Measurements from ENCODE around the gene MSMP. TPM values are rescaled to one million over a fixed set of nuclear protein-coding genes. Genes with fewer than 3 reads are reported as not detected.

Gene MSMP
- total and polyA plus RNA-seq, 4 donors, result 2.0 TPM; not detected in 2

DNA sequence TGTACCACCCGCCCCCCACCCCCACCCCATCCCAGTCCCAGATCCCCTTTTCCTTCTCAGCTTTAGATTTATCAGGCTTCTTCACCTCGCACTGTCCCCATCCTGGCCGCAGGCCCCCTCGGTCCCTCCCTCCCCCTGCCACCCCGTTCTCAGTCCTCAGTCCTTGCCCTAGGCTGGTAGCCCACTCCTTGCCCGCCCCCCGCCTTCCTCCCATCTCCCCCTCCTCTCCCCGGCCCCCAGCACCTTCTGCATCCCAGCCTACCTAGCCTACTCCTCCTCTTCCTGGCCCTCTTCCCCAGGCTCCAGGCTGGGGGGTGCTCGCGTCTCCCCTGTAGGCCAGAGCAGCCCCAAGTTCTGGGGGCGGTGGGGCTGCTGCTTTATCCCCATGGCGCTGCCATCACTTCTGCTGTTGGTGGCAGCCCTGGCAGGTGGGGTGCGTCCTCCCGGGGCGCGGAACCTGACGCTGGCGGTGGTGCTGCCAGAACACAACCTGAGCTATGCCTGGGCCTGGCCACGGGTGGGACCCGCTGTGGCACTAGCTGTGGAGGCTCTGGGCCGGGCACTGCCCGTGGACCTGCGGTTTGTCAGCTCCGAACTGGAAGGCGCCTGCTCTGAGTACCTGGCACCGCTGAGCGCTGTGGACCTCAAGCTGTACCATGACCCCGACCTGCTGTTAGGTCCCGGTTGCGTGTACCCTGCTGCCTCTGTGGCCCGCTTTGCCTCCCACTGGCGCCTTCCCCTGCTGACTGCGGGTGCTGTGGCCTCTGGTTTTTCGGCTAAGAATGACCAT, 38.1 kb upstream of the MSMP start:
- H3K4me1 ChIP-seq (ENCODE audit: control insufficient read depth in 1 of 2, insufficient read depth in 2 of 2, low read length in 2 of 2), result no peaks in the 10 kb centered on the region

DNA sequence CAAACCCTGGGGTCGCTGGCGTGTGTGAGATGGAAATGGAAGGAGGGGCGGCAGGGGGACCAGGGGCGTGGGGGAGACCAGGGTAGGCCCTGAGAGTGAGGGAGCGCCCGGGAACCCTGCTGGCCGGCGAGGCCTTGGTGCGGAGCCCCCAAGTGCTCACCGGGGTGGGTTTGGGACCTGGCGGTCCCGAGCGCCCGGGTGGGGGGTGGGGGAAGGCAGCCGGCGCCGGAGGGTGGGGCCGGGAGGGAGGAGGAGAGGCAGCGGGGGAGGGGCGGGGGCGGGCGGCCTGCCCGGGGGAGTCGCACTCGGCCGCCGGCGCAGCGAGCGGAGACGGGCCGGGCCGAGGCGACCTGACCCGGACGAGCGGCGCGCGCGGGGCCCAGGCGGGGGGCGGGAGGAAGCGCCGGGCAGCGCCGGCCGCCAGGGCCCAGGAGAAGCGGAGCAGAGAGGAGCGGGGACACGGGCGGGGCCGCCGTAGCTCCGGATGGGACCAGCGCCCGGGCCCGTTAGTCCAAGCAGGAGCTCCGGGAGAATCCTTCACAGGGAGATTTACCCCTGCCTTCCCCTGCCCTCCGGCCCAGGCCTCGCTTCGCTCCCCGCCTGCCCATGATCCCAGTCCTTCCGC, 37.3 kb upstream of the MSMP start, which contains the start of gene NPR2:
Gene NPR2 (plus strand): TSS at position 295 of the 625 bp plus-strand sequence. CDS start 818 bp downstream, outside the sequence.
- 2 to 5% methylated on average over 39 to 64 of the region's 64 CpGs for WGBS, 2 donors
- intact Hi-C loops (cut with DNase I), result loop anchor here (5.0 to 10.0 kb wide), 3 partner anchors 36 to 233 kb away; partner anchors contain the start of genes FAM221B (in 1 of the 2) and TMEM8B (in 1 of the 2)
- peak; percentile 70 for ATAC-seq (ENCODE audit: low FRiP score)
- Histone ChIP-seq H3K27ac (ENCODE audit: low read depth in 1 of 2, low read length in 2 of 2) (peak within 1 kb of the TSS; percentile 10 to 15), H3K4me1 (ENCODE audit: control insufficient read depth in 1 of 2, insufficient read depth in 2 of 2, low read length in 2 of 2) (no peaks in the 10 kb centered on the region), H3K4me3 (ENCODE audit: low read length in 2 of 2) (peak within 1 kb of the TSS; percentile 11 to 32), H3K9me3 (ENCODE audit: control insufficient read depth, low read length) (no peaks in the 10 kb centered on the region), H3K36me3 (ENCODE audit: control insufficient read depth in 1 of 2, insufficient read depth in 2 of 2, low read length in 1 of 2) (no peaks in the 10 kb centered on the region), H3K27me3 (ENCODE audit: control insufficient read depth in 1 of 2, insufficient read depth in 2 of 2, low read length in 1 of 2) (no peaks in the 10 kb centered on the region)
- peak; percentile 56 to 81 for DNase-seq

More for the DNA sequence above, 38.1 kb upstream of the MSMP start:
- WGBS, 2 donors, result 66 to 70% methylated on average over 34 of the region's 34 CpGs
- peak in 1 of 2 donors; percentile 77 for DNase-seq
- Histone ChIP-seq H3K36me3 (ENCODE audit: control insufficient read depth in 1 of 2, insufficient read depth in 2 of 2, low read length in 1 of 2) (no peaks in the 10 kb centered on the region), H3K4me3 (ENCODE audit: low read length in 2 of 2) (peak overlapping the region; percentile 11 to 32), H3K27ac (ENCODE audit: low read depth in 1 of 2, low read length in 2 of 2) (no peak overlapping the region), H3K27me3 (ENCODE audit: control insufficient read depth in 1 of 2, insufficient read depth in 2 of 2, low read length in 1 of 2) (no peaks in the 10 kb centered on the region), H3K9me3 (ENCODE audit: control insufficient read depth, low read length) (no peaks in the 10 kb centered on the region)
- intact Hi-C loops (cut with DNase I), result loop anchor here (5.0 to 10.0 kb wide), 3 partner anchors 35 to 233 kb away; partner anchors contain the start of genes FAM221B (in 1 of the 2) and TMEM8B (in 1 of the 2)
- no peak for ATAC-seq (ENCODE audit: low FRiP score)

DNA sequence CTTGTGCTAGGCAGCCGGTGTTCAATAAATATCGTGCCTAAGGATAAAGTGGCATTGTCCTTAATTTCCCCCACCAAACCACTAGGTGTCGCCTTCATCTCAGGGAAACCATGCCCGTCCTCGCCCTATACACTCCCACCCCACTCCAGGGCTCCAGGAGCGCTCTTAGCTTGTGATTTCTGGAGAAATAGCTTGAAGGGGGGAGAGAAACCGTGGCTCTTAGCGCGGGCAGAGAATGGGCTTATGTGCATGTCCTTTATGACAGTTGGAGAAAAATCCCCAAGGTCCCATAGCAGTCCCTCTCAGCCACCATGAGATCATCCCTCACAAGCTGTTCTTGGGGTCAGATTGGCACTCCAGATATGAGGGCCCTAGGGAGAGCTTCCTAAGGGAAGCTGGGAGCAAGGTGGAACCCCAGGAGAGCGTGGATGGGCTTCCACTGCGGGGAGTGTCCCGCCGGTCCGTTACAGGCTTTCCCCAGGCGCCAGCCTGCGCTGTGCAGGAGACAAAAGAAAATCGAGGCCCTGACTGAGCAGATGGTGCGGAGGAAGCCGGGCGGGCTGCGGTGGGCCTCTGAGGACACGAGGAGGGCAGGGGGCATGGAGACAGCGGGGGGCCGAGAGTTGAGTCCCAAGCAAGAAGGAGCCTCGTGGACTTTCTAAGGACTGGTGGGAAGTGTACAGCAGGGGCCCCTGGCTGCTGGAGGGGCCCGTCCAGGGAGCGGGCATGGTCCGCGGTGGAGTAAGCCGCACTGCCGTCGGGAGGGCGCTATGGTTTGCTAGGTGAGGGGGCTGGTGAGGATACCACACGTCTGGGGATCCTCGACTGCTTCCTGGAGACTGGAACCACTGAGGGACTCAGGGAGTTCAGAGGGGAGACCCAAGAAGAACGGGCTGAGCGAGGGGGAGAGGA, 36.6 kb upstream of the MSMP start:
- Histone ChIP-seq H3K4me3 (ENCODE audit: low read length in 2 of 2) (peak overlapping the region; percentile 11 to 32), H3K9me3 (ENCODE audit: control insufficient read depth, low read length) (no peaks in the 10 kb centered on the region), H3K27me3 (ENCODE audit: control insufficient read depth in 1 of 2, insufficient read depth in 2 of 2, low read length in 1 of 2) (no peaks in the 10 kb centered on the region), H3K27ac (ENCODE audit: low read depth in 1 of 2, low read length in 2 of 2) (peak overlapping the region; percentile 10 to 15), H3K36me3 (ENCODE audit: control insufficient read depth in 1 of 2, insufficient read depth in 2 of 2, low read length in 1 of 2) (no peaks in the 10 kb centered on the region), H3K4me1 (ENCODE audit: control insufficient read depth in 1 of 2, insufficient read depth in 2 of 2, low read length in 2 of 2) (no peaks in the 10 kb centered on the region)
- ATAC-seq (ENCODE audit: low FRiP score), result peak; percentile 92
- intact Hi-C loops (cut with DNase I), result loop anchor here (1.0 to 10.0 kb wide), 4 partner anchors 37 to 234 kb away; partner anchors contain the start of genes FAM221B (in 1 of the 2) and TMEM8B (in 1 of the 2)
- WGBS, 2 donors, result 27% methylated on average over 37 of the region's 37 CpGs
- peak; percentile 79 to 82 for DNase-seq

DNA sequence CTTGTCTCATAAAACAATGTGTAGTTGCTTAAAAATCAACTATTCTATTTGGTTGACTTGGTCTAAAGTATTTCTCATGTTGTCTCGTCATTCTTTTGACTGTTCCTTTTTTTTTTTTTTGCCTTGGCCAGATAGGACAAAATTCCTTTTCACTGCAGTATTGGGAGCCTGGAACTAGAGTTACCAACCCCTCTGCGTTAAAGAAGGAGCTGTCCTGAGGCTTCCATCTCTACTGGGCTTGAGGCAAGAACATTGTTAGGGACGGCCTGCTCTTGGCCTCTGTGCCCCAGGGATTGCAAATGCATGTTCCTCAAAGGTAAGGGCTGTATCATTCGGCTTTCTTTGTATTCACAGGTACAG, 35.9 kb upstream of the MSMP start:
- 26 to 28% methylated on average over 4 of the region's 4 CpGs for WGBS, 2 donors
- ATAC-seq (ENCODE audit: low FRiP score), result no peak
- no peaks in the 10 kb centered on the region for H3K4me1 ChIP-seq (ENCODE audit: control insufficient read depth in 1 of 2, insufficient read depth in 2 of 2, low read length in 2 of 2)
- no peaks in the 10 kb centered on the region for H3K36me3 ChIP-seq (ENCODE audit: control insufficient read depth in 1 of 2, insufficient read depth in 2 of 2, low read length in 1 of 2)
- intact Hi-C loops (cut with DNase I), result loop anchor here (1.0 to 10.0 kb wide), 4 partner anchors 37 to 235 kb away; partner anchors contain the start of genes FAM221B (in 1 of the 2) and TMEM8B (in 1 of the 2)
- DNase-seq, result no peak
- H3K4me3 ChIP-seq (ENCODE audit: low read length in 2 of 2), result no peak overlapping the region
- no peaks in the 10 kb centered on the region for H3K27me3 ChIP-seq (ENCODE audit: control insufficient read depth in 1 of 2, insufficient read depth in 2 of 2, low read length in 1 of 2)
- no peak overlapping the region for H3K27ac ChIP-seq (ENCODE audit: low read depth in 1 of 2, low read length in 2 of 2)
- H3K9me3 ChIP-seq (ENCODE audit: control insufficient read depth, low read length), result no peaks in the 10 kb centered on the region

DNA sequence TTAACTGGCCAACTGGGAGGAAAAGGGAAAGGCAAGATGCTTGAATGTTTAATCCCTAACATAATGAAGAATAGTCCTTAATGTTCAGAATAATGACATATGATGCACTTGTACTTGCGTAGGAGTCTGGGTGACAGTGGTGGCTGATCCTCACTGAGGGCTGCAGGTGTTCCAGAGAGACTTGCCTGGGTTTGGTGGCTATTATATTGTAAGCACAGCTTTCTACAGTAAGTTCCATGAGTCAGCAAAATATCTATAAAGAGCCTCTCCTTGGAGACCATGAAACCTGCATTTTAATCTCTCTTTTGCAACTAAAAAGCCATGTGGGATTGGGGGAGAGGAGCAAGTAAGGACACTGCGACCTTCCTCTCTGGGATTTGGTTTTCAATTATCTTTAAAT, 35.5 kb upstream of the MSMP start:
- ATAC-seq (ENCODE audit: low FRiP score) (no peak), DNase-seq (no peak)
- Histone ChIP-seq H3K36me3 (ENCODE audit: control insufficient read depth in 1 of 2, insufficient read depth in 2 of 2, low read length in 1 of 2) (no peaks in the 10 kb centered on the region), H3K4me3 (ENCODE audit: low read length in 2 of 2) (no peak overlapping the region), H3K9me3 (ENCODE audit: control insufficient read depth, low read length) (no peaks in the 10 kb centered on the region), H3K4me1 (ENCODE audit: control insufficient read depth in 1 of 2, insufficient read depth in 2 of 2, low read length in 2 of 2) (no peaks in the 10 kb centered on the region), H3K27ac (ENCODE audit: low read depth in 1 of 2, low read length in 2 of 2) (no peak overlapping the region), H3K27me3 (ENCODE audit: control insufficient read depth in 1 of 2, insufficient read depth in 2 of 2, low read length in 1 of 2) (no peaks in the 10 kb centered on the region)
- 93 to 95% methylated on average over 2 of the region's 2 CpGs for WGBS, 2 donors
- intact Hi-C loops (cut with DNase I), result no loop called here

DNA sequence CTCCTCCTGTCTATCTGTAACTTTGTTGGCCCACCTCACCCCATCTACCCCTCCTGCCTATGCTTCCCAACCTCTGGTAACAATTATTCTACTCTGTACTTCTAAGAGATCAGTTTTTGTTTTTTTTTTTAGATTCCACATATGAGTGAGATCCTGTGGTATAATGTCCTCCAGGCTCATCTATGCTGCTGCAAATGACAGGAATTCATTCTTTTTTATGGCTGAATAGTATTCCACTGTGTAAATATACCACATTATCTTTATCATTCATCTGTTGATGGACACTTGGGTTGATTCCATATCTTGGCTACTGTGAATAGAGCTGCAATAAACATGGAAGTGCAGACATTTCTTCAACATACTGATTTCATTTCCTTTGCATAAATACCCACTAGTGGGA, 29.3 kb upstream of the MSMP start:
- no peak overlapping the region for H3K27ac ChIP-seq (ENCODE audit: low read depth in 1 of 2, low read length in 2 of 2)
- no peaks in the 10 kb centered on the region for H3K9me3 ChIP-seq (ENCODE audit: control insufficient read depth, low read length)
- H3K36me3 ChIP-seq (ENCODE audit: control insufficient read depth in 1 of 2, insufficient read depth in 2 of 2, low read length in 1 of 2), result no peaks in the 10 kb centered on the region
- ATAC-seq (ENCODE audit: low FRiP score) (no peak), DNase-seq (no peak)
- H3K27me3 ChIP-seq (ENCODE audit: control insufficient read depth in 1 of 2, insufficient read depth in 2 of 2, low read length in 1 of 2), result no peaks in the 10 kb centered on the region
- intact Hi-C loops (cut with DNase I), result no loop called here
- H3K4me1 ChIP-seq (ENCODE audit: control insufficient read depth in 1 of 2, insufficient read depth in 2 of 2, low read length in 2 of 2), result no peaks in the 10 kb centered on the region
- no peak overlapping the region for H3K4me3 ChIP-seq (ENCODE audit: low read length in 2 of 2)

DNA sequence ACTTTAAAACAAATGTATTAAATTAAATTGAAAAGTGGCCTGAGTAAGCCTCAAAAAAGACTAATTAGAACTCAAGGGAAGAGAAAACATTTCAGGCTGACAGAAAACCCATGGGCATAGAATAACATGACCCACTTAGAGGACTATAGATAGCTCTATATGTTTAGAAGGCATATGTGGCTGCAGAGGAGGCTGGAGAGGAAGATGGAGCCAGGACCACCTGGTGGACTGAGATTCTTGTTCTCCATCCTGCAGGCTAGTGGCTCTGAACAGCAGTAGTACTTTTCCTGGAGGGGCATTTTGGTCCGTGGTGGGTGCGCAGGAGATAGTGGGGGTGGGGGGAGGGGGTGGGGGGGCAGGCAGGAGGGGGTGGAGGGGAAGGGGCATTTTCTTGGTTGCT, 27.0 kb upstream of the MSMP start:
- no peaks in the 10 kb centered on the region for H3K36me3 ChIP-seq (ENCODE audit: control insufficient read depth in 1 of 2, insufficient read depth in 2 of 2, low read length in 1 of 2)
- H3K9me3 ChIP-seq (ENCODE audit: control insufficient read depth, low read length), result no peaks in the 10 kb centered on the region
- no peak overlapping the region for H3K4me3 ChIP-seq (ENCODE audit: low read length in 2 of 2)
- no peak for DNase-seq
- no peaks in the 10 kb centered on the region for H3K4me1 ChIP-seq (ENCODE audit: control insufficient read depth in 1 of 2, insufficient read depth in 2 of 2, low read length in 2 of 2)
- intact Hi-C loops (cut with DNase I), result no loop called here
- WGBS, 2 donors, result 84% methylated on average over 2 of the region's 2 CpGs; no CpG with 5 or more reads in 1 of the 2 donors
- ATAC-seq (ENCODE audit: low FRiP score), result no peak
- no peaks in the 10 kb centered on the region for H3K27me3 ChIP-seq (ENCODE audit: control insufficient read depth in 1 of 2, insufficient read depth in 2 of 2, low read length in 1 of 2)
- H3K27ac ChIP-seq (ENCODE audit: low read depth in 1 of 2, low read length in 2 of 2), result no peak overlapping the region

DNA sequence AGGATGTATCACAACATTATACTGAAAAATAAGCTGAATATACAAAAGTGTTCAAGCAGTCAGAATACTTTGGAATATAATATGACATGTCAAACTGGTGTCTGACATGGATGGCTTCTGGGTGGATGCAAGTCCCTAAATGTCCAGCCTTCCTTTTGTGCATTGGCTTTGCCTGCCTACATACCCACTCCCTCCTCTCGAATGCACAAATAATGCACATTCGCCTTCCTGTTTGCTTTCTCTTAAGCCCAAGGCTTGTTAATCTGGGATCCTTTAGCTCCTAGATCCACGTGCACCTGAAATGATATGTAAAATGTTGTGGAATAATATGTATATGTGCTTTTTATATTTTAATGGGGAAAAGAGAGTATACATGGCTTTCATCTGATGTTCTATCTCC, 24.4 kb upstream of the MSMP start:
- WGBS, 2 donors, result 87 to 94% methylated on average over 3 of the region's 3 CpGs
- Histone ChIP-seq H3K9me3 (ENCODE audit: control insufficient read depth, low read length) (no peaks in the 10 kb centered on the region), H3K36me3 (ENCODE audit: control insufficient read depth in 1 of 2, insufficient read depth in 2 of 2, low read length in 1 of 2) (no peaks in the 10 kb centered on the region), H3K4me1 (ENCODE audit: control insufficient read depth in 1 of 2, insufficient read depth in 2 of 2, low read length in 2 of 2) (no peaks in the 10 kb centered on the region), H3K4me3 (ENCODE audit: low read length in 2 of 2) (no peak overlapping the region), H3K27ac (ENCODE audit: low read depth in 1 of 2, low read length in 2 of 2) (no peak overlapping the region), H3K27me3 (ENCODE audit: control insufficient read depth in 1 of 2, insufficient read depth in 2 of 2, low read length in 1 of 2) (no peaks in the 10 kb centered on the region)
- ATAC-seq (ENCODE audit: low FRiP score) (no peak), DNase-seq (no peak)
- intact Hi-C loops (cut with DNase I), result no loop called here

Data from aorta (tissue), 5 donors.